Activated CD8-positive, alpha-beta T cell treated with anti-CD3 and anti-CD28 coated beads for 36 hours (primary cell): Measurements from ENCODE around the gene FAM228B. TPM values are rescaled to one million over a fixed set of nuclear protein-coding genes. Genes with fewer than 3 reads are reported as not detected.

Experiments
- ATAC-seq: fragments of 200-7000 bp; cut with Tn5 transposase; one replicate; pipeline ENCODE4 v1.10.0; 2021; ENCODE audit warnings: mild to moderate bottlenecking, moderate library complexity
- CTCF ChIA-PET: fragments of 350-600 bp; sonication (Branson Sonifier 250); formaldehyde crosslinking; loops from one replicate; lab custom pipeline; 2021; ENCODE audit warnings: antibody characterized with exemption; lab: Charles Lee
- POLR2A ChIA-PET: fragments of 350-600 bp; sonication (Branson Sonifier 250); formaldehyde crosslinking; loops from one replicate; lab custom pipeline; 2021; ENCODE audit warnings: antibody characterized with exemption; lab: Charles Lee
- DNase-seq: peaks from one replicate; pipeline ENCODE4 v3.0.0-alpha.2; 2020
- H3K27ac Mint-ChIP-seq: one replicate; pipeline ENCODE4 v1.8.0; 2021; ENCODE audit warnings: mild to moderate bottlenecking, mixed read lengths
- H3K27me3 Mint-ChIP-seq: one replicate; pipeline ENCODE4 v1.8.0; 2021; ENCODE audit warnings: mixed read lengths
- H3K36me3 Mint-ChIP-seq: one replicate; pipeline ENCODE4 v1.8.0; 2021; ENCODE audit warnings: low read depth, mixed read lengths
- H3K4me1 Mint-ChIP-seq: one replicate; pipeline ENCODE4 v1.8.0; 2021; ENCODE audit warnings: low read depth, mixed read lengths
- H3K4me3 Mint-ChIP-seq: one replicate; pipeline ENCODE4 v1.8.0; 2021; ENCODE audit warnings: mild to moderate bottlenecking, moderate library complexity, mixed read lengths
- H3K9me3 Mint-ChIP-seq: one replicate; pipeline ENCODE4 v1.8.0; 2021; ENCODE audit warnings: mixed read lengths
- intact Hi-C: fragments of 100-400 bp; cut with micrococcal nuclease; formaldehyde crosslinking; loops from one replicate; pipeline ENCODE4 v1.10.0; 2022
- total RNA-seq, 2 experiments: library from RNA; stranded (reverse); gene quantifications; one replicate each; pipeline ENCODE4 v1.2.3, GENCODE V29; 2021
- TF ChIP-seq, protein P1 (sequence below): fragments of 200-600 bp; IDR thresholded peaks from one replicate; pipeline ENCODE4 v1.8.0; 2022; ENCODE audit warnings: antibody characterized with exemption, mild to moderate bottlenecking

The FAM228B gene
- total RNA-seq, 2 experiments from 2014 or later, result 4.5 to 5.7 TPM

- Mint-ChIP-seq H3K27me3 (no peaks in the 10 kb centered on the region), H3K9me3 (peaks cover 6% of the 10 kb centered on the region), H3K36me3 (peaks cover 3% of the 10 kb centered on the region), H3K4me3 (no peak overlapping the region), H3K4me1 (no peaks in the 10 kb centered on the region), H3K27ac (no peak overlapping the region)
- CTCF ChIA-PET, result interaction anchor here (1.3 kb wide), 1 partner anchor 19 kb away, joined by 4 read pairs; no protein-coding TSS in a partner anchor
- POLR2A ChIA-PET, result no interaction called here
- TF ChIP-seq, protein P1, sequence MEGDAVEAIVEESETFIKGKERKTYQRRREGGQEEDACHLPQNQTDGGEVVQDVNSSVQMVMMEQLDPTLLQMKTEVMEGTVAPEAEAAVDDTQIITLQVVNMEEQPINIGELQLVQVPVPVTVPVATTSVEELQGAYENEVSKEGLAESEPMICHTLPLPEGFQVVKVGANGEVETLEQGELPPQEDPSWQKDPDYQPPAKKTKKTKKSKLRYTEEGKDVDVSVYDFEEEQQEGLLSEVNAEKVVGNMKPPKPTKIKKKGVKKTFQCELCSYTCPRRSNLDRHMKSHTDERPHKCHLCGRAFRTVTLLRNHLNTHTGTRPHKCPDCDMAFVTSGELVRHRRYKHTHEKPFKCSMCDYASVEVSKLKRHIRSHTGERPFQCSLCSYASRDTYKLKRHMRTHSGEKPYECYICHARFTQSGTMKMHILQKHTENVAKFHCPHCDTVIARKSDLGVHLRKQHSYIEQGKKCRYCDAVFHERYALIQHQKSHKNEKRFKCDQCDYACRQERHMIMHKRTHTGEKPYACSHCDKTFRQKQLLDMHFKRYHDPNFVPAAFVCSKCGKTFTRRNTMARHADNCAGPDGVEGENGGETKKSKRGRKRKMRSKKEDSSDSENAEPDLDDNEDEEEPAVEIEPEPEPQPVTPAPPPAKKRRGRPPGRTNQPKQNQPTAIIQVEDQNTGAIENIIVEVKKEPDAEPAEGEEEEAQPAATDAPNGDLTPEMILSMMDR, result no peak
- intact Hi-C loops, result no loop called here
- ATAC-seq (no peak), DNase-seq (no peak)
Measured at GRCh38 chr2:24182507-24182906, 59.2 kb downstream of the FAM228B start.

- no peak for DNase-seq
- ChIA-PET CTCF (interaction anchor here (0.7 to 1.4 kb wide), 3 partner anchors 16 to 99 kb away, joined by 3 to 4 read pairs (median 3); partner anchors contain the start of gene TP53I3), POLR2A (no interaction called here)
- no peak for ATAC-seq
- Mint-ChIP-seq H3K4me1 (no peaks in the 10 kb centered on the region), H3K4me3 (no peak overlapping the region), H3K36me3 (peaks cover 3% of the 10 kb centered on the region), H3K27ac (no peak overlapping the region), H3K9me3 (peaks cover 6% of the 10 kb centered on the region), H3K27me3 (no peaks in the 10 kb centered on the region)
- intact Hi-C loops, result no loop called here
- TF ChIP-seq, protein P1, result no peak
Measured at GRCh38 chr2:24183366-24184069, 60.2 kb downstream of the FAM228B start.

GRCh38 chr2:24189551-24189950, 66.3 kb downstream of the FAM228B start:
- intact Hi-C loops, result no loop called here
- ATAC-seq (no peak), DNase-seq (no peak)
- ChIA-PET POLR2A (no interaction called here), CTCF (no interaction called here)
- Mint-ChIP-seq H3K36me3 (peaks cover 3% of the 10 kb centered on the region), H3K4me3 (no peak overlapping the region), H3K4me1 (no peaks in the 10 kb centered on the region), H3K27ac (no peak overlapping the region), H3K9me3 (peaks cover 12% of the 10 kb centered on the region), H3K27me3 (no peaks in the 10 kb centered on the region)
- TF ChIP-seq, protein P1, result no peak

DNA sequence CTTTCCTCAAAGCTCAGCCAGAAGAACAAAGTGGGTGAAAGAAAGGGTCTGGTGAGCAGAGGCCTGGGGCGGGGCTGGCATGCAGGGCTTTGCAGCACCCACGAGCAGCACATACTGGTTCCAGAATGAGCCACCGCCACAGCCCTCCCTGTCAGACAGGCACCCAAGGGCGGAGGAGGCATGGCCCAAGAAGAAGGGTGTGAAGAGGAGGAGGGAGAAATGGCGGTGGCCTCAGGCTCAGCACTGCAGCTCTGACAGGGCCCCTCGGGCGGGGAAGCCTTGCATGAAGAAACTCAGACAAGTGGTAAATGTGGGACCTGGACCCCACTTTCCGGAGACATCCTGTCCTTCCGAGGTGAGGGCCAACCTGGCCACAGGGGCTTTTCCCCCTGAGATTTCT, 67.2 kb downstream of the FAM228B start:
- Mint-ChIP-seq H3K27me3 (no peaks in the 10 kb centered on the region), H3K4me3 (no peak overlapping the region), H3K27ac (no peak overlapping the region), H3K4me1 (no peaks in the 10 kb centered on the region), H3K9me3 (peaks cover 12% of the 10 kb centered on the region), H3K36me3 (peaks cover 3% of the 10 kb centered on the region)
- no peak for ATAC-seq
- ChIA-PET CTCF (no interaction called here), POLR2A (no interaction called here)
- TF ChIP-seq, protein P1, result no peak
- intact Hi-C loops, result no loop called here
- no peak for DNase-seq

DNA sequence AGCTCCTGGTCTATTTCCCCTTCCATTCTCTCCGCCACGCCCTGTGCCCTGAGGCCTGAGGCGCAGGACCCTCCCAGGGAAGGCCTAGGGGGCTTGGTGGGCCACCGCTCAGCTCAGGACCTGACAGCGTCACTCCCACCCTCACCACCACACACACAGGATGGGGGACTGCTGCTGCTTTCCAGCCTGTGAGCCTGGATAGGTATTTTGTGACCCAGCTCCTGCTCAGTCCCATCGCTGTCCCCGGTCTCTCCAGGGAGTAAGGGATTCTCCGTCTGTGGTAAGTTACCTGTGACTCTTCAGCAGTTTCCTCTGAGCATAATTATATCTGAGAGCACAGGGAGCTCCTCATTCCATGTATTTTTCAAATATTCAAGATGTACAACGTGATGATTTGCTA, 67.9 kb downstream of the FAM228B start:
- TF ChIP-seq, protein P1, result no peak
- intact Hi-C loops, result no loop called here
- Mint-ChIP-seq H3K4me3 (no peak overlapping the region), H3K36me3 (peaks cover 3% of the 10 kb centered on the region), H3K9me3 (peaks cover 12% of the 10 kb centered on the region), H3K27me3 (no peaks in the 10 kb centered on the region), H3K27ac (no peak overlapping the region), H3K4me1 (no peaks in the 10 kb centered on the region)
- POLR2A ChIA-PET, result no interaction called here
- ATAC-seq (no peak), DNase-seq (no peak)
- CTCF ChIA-PET, result no interaction called here
